Measurements from ENCODE around the gene KCND3.

Gene KCND3

GRCh38 chr1:111956155-111956771, 33.2 kb downstream of the KCND3 start:
- no peak for DNase-seq

DNA sequence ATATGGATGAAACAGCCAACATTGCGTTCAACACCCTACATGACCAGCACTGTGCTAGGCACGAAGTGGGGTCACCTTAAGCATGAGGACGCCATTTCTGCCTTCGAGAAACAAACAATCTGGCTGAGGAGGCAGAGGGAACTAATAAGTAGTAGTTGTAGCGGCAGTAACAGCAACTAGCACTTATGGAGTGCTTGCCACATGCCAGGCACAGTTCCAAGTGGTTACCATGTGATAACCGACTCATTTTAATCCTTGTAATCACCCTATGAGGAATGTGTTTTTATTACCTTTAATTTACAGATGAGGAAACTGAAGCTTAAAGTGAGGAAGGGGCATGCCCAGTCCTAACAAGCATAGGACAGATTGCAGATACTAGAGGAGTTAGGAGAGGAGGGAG, 33.7 kb downstream of the KCND3 start:
- no peak for DNase-seq

- DNase-seq, result no peak
Measured at GRCh38 chr1:111953797-111954196, 35.7 kb downstream of the KCND3 start.

DNA sequence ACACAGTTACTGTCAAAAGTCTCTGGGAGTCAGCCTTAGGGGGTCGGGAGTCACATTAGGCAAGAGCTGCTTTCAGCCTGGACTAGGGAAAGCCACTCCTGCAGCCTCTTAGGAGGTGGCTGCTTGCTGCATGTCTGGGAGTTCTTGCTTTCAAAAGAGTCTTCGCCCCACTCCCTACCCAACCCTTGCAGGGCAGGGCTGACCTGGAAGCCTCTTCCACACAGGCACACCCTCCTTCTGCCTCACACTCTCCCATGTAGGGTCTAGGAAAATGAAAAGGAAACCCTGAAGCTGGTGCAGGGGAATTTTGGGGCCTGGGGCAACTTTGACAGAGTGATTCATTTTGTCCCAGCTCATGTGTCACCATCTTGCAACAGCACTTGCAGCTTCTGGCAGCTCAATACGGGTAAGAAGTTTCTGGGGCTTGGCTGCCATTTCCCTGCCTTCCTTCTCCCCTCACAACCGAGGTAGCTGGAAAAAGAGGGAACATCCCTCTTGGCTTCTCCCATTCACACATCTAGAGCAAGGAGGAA, 37.3 kb downstream of the KCND3 start:
- no peak for DNase-seq

DNA sequence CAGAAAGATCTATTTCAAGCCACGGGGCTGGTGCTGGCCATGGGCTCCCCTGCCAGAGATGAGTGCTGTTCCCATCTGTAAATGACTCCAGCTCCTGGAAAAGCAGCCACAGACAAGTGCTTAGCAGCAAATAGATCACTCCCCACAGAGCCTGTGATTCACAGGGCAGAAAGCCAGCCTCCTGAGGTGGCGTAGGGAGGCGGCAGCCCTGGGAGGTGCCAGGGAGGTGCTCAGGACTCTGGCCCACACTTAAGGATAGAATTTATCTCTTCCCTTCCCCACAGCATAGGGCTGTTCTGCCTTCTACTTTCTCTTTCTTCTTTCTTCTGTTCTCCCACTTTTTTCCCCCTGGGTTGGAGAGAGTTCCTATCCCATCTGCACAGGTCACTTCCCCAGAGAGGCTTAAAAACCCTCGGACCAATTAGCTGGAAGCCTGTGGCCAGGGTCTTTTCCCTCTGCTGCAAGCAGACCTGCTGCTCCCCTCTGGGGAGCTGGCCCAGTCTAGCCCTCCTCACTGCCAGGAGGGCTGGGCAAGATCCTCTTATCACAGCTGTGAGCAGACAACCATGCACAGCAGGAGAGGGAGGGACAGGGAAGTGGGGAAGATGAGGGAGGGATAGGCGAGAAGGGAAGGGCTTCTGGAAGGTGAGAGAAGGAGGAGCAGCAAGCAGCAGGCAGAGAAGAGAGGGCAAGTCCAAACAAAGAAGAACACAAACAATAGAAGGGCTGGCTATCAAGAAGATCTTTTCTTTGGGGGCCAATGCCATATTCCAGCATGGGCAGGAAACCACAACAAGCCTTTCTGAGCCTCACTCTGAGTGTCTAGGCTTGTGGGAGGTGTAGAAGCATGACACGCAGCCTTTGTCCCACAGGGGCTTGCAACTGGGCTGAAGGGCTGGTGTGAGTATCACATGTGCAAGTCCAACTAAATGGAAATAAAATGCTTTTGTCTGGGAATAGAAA, 41.0 kb downstream of the KCND3 start:
- no peak for DNase-seq

GRCh38 chr1:111943846-111944749, 45.4 kb downstream of the KCND3 start:
- DNase-seq, result no peak

GRCh38 chr1:111943066-111943465, 46.4 kb downstream of the KCND3 start:
- DNase-seq, result no peak

GRCh38 chr1:111938536-111938935, 50.9 kb downstream of the KCND3 start:
- DNase-seq, result no peak

DNA sequence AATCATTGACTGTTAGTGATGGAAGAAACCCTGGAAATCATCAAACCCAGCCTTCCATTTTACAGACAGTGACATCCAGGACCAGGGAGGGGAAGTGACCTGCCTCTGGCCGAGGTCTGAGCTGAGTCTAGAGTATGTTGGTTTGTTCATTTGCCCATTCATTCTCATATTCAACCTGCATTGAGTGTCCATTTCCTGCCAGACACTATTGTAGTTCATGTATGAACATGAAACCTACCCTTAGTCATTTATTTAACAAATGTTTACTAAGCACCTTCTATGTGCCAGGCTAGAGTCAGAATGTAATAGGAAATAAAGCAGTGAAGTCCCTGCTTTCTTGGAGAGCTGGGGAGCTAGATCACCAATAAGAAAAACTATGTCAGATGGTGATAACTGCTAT, 51.3 kb downstream of the KCND3 start:
- DNase-seq, result no peak

DNA sequence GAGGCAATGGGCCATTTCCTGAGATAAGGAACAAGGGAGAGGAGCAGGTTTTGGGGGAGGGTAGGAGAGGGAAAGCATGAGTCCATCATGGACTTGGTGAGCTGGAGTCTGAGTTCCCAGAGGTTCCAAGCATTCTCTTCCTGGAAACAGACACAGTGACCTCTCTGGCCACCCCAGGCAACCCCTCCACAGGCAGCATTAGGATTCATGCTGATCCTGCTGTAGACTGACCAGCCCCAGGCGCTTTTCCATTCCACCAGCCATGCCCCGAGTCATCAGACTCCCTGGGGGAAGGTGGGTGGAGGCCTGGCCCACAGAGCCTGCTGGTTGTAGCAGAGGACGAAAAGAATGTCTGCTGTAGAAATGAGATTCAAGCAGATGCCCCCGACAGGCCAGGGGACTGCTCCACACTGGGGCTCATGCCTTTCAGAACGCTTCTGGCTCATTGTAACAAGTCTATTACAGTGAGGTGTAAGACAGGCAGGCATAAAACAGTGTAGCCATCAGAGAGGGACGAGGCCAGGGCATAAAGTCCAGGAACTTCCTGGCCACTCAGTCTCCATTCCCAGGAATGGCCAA, 52.2 kb downstream of the KCND3 start:
- DNase-seq, result no peak

DNA sequence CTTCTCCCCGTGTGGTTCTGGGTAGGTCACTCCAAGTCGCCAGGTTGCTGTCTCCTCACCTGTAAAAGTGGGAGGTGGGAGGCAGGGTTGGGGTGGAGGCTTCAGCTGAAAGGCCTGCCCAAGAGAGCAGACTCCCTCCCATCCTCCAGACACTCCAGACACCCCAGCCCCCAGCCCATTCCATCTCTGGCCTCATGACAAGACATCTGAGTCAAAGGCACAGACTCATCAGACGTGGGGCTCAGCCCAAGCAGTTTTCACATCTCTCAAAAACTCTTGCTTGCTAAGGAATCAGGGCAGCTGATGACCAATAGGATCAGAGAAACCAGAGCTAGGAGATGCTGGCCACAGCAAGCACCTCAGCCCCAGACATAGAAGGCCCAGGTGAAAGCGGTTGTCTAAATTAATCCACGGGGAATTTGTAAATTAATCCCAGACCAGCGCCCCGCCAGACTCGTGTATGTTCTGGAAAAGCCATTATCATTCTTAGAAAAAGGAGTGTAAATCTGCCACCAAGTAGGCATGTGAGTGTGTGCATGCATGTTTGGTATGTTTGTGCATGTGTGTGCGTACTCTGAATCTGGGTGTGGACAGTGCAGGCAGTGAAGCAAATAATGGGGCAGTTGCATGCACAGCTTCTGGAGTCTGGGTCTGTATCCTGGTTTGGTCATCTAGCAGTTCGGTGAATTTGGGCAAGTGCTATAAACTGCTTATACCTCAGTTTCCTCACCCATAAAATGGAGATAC, 55.2 kb downstream of the KCND3 start:
- no peak for DNase-seq

DNA sequence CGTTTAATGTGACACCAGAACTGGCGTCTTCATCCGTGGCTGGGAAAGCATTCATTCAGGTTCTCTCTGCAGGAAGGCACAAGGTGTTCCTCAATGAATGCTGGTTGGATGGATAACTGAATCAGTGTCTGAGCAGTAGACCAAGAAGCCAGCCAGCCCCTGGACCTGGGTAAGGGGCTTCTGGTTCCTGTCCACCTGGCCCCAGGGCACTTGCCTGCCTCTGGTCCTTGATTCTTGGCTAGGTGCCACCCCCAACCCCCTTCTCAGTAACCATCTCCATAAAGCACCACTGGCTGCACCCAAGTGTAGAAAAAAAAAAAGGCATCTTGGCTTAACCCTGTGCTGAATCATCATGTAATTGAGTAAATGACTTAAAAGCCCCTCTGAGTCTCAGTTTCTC, 59.1 kb downstream of the KCND3 start:
- no peak for DNase-seq

DNA sequence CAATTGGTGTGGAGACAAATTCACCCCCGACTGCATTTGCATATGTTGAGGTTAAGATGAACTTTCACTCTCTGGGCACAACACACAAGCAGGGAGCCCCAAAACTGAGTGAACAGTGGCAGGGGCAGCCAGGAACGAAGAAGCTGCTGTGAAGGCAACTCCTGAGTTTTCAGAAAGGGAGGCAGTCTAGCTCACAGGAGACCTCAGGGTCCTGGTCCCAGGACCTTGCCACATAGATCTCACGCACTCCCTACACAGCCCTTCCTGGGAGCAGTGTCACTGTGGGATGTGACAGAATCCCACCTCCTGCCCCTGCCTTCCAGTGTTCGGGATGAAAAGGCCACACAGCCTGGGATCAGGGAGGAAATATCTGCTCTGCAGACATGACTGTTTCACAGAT, 60.9 kb downstream of the KCND3 start:
- DNase-seq, result no peak

GRCh38 chr1:111927652-111928051, 61.8 kb downstream of the KCND3 start:
- DNase-seq, result no peak

DNA sequence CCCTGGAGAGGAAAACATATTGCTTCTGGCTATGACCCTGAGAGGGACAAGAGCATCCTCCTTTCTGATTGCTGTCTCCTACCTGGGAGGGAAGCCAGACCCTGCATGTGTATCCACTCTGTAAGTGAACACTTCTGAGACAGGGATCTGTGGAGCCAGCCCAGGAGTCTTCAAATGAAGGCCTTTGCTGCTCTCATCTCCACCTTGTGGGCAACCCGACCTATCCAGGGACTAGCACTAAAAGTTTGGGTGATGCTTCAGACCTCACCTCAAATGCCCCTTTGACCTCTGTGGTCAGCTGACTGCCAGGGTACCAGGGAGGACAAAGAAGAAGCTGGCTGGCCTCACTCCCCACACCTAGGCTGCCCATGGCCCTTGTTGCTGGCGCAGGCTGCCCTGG, 64.7 kb downstream of the KCND3 start:
- no peak for DNase-seq

DNA sequence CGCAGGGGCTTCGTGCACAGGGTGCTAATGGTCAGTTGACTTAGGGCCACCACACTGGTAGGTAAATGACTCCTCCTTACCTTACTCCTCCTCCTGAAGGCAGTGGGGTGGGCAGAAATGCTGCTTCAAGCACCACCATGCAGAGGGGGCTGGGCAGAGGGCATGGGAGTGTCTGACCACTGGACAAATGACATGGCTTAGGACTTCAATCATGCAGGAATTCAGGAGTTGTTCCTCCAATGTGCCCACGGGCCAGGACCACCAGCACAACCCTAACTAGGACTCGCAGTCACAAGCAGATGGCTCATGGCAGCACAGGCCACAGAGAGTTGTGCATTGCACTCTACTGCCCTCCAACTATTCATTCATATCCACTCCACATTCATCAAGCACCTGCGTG, 65.7 kb downstream of the KCND3 start:
- no peak for DNase-seq

DNA sequence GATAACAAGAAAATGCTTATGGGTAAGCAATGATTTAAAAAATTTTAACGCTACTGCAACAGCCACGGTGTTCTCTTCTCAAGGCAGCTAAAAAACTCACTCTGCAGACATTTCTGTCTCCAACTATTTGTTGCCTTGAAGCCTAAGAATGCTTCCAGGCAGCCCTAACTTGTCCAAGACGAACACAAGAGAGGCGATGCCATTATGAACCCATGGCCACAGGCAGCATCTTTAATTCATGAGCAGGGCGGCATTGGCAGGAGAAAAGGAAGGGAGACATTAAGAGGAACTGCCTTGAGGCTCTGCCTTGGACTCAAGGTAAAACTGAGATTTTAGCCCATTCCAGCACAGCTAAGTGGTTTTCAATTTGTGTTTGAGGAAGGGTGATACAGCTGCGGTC, 67.5 kb downstream of the KCND3 start:
- no peak for DNase-seq

- DNase-seq, result no peak
Measured at GRCh38 chr1:111920221-111921024, 69.0 kb downstream of the KCND3 start.

- no peak for DNase-seq
Measured at GRCh38 chr1:111911776-111912515, 77.5 kb downstream of the KCND3 start.

DNA sequence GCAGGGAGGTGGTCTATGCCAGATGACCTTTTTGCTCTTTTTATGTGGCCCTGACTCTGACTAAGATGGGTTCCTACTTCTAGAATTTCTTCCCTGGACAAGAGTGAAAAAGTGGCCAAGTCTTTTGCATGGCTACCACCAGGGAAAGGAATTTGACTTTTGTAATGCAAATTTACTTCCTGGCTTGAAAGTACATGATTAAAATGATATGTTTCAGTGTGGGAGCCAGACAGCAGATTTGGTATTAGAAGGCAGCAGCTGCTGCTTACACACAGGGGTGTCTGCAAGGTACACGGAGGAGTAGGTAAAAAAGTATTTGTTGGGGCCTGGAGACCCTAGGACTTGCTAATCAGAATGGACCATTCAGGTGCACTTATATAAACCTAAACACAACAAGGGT, 78.4 kb downstream of the KCND3 start:
- DNase-seq, result no peak

All from activated CD4-positive, CD25-positive, alpha-beta regulatory T cell (primary cell).